Astrocyte (in vitro differentiated cells and primary cell): ENCODE results near the gene LGALSL.

Source experiments
- EZH2 ChIP-seq: IDR thresholded peaks from 2 replicates; pipeline ENCODE4 v1.6.1; 2012; ENCODE audit warnings: mild to moderate bottlenecking, low read length, inconsistent platforms; ENCODE audit not compliant: insufficient read depth
- TF ChIP-seq, protein P1 (sequence below): IDR thresholded peaks from 2 replicates; pipeline ENCODE4 v1.5.1; 2011; ENCODE audit warnings: low read depth, mild to moderate bottlenecking, inconsistent platforms, low read length, moderate library complexity; ENCODE audit not compliant: insufficient read depth

DNA sequence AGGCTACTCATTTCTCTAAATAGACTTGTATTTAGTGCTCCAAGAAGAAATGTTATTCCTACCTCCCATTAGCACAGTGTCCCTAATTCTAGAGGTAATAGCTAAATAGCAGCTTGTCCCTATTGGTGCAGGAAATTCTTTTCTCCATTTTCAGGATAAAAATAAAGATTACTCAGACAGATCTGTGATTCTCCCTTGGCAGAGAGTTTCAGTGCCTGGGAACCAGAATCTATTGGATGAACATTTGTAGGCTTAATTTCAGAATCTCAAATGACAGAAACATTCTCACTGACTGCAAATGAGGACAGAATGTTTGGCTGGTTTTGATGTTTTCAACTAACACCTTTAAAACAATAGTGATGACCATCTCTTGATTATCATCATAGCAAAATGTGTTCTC lies 33.3 kb upstream of the LGALSL start:
- TF ChIP-seq, protein P1, sequence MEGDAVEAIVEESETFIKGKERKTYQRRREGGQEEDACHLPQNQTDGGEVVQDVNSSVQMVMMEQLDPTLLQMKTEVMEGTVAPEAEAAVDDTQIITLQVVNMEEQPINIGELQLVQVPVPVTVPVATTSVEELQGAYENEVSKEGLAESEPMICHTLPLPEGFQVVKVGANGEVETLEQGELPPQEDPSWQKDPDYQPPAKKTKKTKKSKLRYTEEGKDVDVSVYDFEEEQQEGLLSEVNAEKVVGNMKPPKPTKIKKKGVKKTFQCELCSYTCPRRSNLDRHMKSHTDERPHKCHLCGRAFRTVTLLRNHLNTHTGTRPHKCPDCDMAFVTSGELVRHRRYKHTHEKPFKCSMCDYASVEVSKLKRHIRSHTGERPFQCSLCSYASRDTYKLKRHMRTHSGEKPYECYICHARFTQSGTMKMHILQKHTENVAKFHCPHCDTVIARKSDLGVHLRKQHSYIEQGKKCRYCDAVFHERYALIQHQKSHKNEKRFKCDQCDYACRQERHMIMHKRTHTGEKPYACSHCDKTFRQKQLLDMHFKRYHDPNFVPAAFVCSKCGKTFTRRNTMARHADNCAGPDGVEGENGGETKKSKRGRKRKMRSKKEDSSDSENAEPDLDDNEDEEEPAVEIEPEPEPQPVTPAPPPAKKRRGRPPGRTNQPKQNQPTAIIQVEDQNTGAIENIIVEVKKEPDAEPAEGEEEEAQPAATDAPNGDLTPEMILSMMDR: no peak
- TF ChIP-seq EZH2: no peak
